ENCODE measurements around the gene ANKRD27.

DNA sequence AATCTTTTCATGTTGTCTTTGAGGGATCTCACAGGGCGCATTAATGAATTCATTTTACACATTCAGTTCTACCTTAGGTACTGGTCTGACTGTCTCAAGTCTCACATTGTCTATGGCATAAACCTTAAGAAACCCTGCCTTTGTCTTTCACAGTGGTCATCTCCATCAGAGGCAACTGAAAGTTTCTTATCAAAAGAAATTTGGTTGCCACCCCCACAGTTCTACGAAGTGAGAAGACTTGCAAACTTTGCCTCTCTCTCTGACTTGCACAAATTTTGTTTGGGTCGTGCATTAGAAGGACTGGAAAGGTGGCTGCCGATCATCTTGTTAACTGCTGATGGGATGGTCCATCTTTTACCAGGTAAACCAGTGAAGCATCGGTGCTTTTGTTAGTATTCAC is 34.1 kb upstream of the ANKRD27 start:
- TF ChIP-seq ARNTL (CRISPR knock-in tag; IDR thresholded peaks at IDR 0.05; ENCODE audit: borderline replicate concordance, low read depth) (no peak), ZC3H10 (CRISPR knock-in tag; IDR thresholded peaks at IDR 0.05) (no peak), ZNF70 (CRISPR knock-in tag; IDR thresholded peaks at IDR 0.05) (no peak), ZFP3 (CRISPR knock-in tag; IDR thresholded peaks at IDR 0.05) (no peak), PATZ1 (CRISPR knock-in tag; IDR thresholded peaks at IDR 0.05; ENCODE audit: borderline replicate concordance) (no peak), PPARA (CRISPR knock-in tag; IDR thresholded peaks at IDR 0.05; ENCODE audit: borderline replicate concordance) (no peak), RARB (CRISPR knock-in tag; IDR thresholded peaks at IDR 0.05) (no peak), ESRRG (CRISPR knock-in tag; IDR thresholded peaks at IDR 0.05) (no peak), TSHZ2 (CRISPR knock-in tag; IDR thresholded peaks at IDR 0.05) (no peak)
- TF ChIP-seq, protein P1, sequence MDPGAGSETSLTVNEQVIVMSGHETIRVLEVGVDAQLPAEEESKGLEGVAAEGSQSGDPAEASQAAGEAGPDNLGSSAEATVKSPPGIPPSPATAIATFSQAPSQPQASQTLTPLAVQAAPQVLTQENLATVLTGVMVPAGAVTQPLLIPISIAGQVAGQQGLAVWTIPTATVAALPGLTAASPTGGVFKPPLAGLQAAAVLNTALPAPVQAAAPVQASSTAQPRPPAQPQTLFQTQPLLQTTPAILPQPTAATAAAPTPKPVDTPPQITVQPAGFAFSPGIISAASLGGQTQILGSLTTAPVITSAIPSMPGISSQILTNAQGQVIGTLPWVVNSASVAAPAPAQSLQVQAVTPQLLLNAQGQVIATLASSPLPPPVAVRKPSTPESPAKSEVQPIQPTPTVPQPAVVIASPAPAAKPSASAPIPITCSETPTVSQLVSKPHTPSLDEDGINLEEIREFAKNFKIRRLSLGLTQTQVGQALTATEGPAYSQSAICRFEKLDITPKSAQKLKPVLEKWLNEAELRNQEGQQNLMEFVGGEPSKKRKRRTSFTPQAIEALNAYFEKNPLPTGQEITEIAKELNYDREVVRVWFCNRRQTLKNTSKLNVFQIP (CRISPR knock-in tag; IDR thresholded peaks at IDR 0.05; ENCODE audit: borderline replicate concordance, low read depth) = no peak
